ENCODE measurements around the gene FLCN.

DNA sequence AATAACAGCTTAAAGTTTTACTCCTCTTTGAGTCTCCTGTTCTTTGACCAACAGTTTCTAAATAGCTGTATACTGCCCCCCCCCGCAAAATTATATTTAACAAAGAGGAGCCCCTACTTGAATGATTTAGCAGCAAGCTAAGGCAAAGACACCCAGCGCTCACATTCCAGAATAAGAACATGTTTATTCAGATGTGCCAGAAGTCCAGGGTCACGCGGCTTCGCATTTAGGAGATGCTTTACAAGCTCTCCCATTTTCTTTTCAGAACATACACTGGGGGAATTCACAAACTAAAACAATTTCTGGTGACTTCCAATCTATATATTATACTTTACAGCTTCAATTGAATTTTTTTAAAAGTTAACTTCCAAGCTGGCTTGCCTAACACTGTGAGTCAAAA lies 36.1 kb downstream of the FLCN start:
- no peak for TF ChIP-seq POLR2A (IDR thresholded peaks at IDR 0.05)
- TF ChIP-seq, protein P1, sequence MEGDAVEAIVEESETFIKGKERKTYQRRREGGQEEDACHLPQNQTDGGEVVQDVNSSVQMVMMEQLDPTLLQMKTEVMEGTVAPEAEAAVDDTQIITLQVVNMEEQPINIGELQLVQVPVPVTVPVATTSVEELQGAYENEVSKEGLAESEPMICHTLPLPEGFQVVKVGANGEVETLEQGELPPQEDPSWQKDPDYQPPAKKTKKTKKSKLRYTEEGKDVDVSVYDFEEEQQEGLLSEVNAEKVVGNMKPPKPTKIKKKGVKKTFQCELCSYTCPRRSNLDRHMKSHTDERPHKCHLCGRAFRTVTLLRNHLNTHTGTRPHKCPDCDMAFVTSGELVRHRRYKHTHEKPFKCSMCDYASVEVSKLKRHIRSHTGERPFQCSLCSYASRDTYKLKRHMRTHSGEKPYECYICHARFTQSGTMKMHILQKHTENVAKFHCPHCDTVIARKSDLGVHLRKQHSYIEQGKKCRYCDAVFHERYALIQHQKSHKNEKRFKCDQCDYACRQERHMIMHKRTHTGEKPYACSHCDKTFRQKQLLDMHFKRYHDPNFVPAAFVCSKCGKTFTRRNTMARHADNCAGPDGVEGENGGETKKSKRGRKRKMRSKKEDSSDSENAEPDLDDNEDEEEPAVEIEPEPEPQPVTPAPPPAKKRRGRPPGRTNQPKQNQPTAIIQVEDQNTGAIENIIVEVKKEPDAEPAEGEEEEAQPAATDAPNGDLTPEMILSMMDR (IDR thresholded peaks at IDR 0.05), result no peak

Data from prostate gland (tissue), 2 donors.